Measurements from ENCODE around the gene KEL. TPM values are rescaled to one million over a fixed set of nuclear protein-coding genes. Genes with fewer than 3 reads are reported as not detected.

KEL gene
- under 0.01 TPM in 1 of 2 replicates, not detected in the other for total RNA-seq

GRCh38 chr7:142961973-142962926 is at the start of gene KEL:
Gene KEL (minus strand): TSS chr7:142962363. CDS start chr7:142962206, 157 bp downstream.

GRCh38 chr7:142939226-142939910 is 22.8 kb downstream of the KEL start, which contains the start of gene LLCFC1:
Gene LLCFC1 (plus strand): TSS chr7:142939484. CDS start chr7:142939622, 138 bp downstream.

GRCh38 chr7:142933624-142934023 is 28.5 kb downstream of the KEL start, which contains the start of gene TRPV5:
Gene TRPV5 (minus strand): TSS chr7:142933746. CDS start chr7:142933459, 287 bp downstream.

Other genes starting within 250 kb of the KEL start
- gene PRSS1, start 212.9 kb downstream of the KEL start, total RNA-seq, result not detected in 2 replicates
- 2.0 TPM in 1 of 2 replicates, not detected in the other for gene PRSS2, start 191.4 kb downstream of the KEL start, total RNA-seq
- gene EPHB6, start 107.3 kb downstream of the KEL start, total RNA-seq, result 0.36 and 3.4 TPM in 2 replicates
- gene TRPV6, start 76.6 kb downstream of the KEL start, total RNA-seq, result not detected in 2 replicates
- not detected in 2 replicates for gene TRPV5, start 28.6 kb downstream of the KEL start, total RNA-seq
- gene LLCFC1, start 22.9 kb downstream of the KEL start, total RNA-seq, result not detected in 2 replicates
- gene OR9A2, start 64.8 kb upstream of the KEL start, total RNA-seq, result not detected in 2 replicates
- not detected in 2 replicates for gene OR6V1, start 90.0 kb upstream of the KEL start, total RNA-seq
- not detected in 2 replicates for gene PIP, start 169.7 kb upstream of the KEL start, total RNA-seq
- gene TAS2R39, start 221.1 kb upstream of the KEL start, total RNA-seq, result not detected in 2 replicates

Measured in endothelial cell of coronary artery (primary cell).